HUES48 (cell line): ENCODE results near the gene GPR151.

Experiments
- H3K27ac ChIP-seq: one replicate; pipeline ENCODE4 v1.7.0; 2013; ENCODE audit warnings: low read depth, low read length, inconsistent platforms
- H3K27me3 ChIP-seq: 2 replicates; pipeline ENCODE4 v1.6.1; 2013; ENCODE audit warnings: mild to moderate bottlenecking, low read length; ENCODE audit not compliant: control insufficient read depth, insufficient read depth
- H3K36me3 ChIP-seq: 2 replicates; pipeline ENCODE4 v1.6.1; 2013; ENCODE audit warnings: low read length; ENCODE audit not compliant: control insufficient read depth, insufficient read depth
- H3K4me1 ChIP-seq: 2 replicates; pipeline ENCODE4 v1.6.1; 2013; ENCODE audit warnings: mild to moderate bottlenecking, low read length; ENCODE audit not compliant: control insufficient read depth, insufficient read depth
- H3K4me3 ChIP-seq: 2 replicates; pipeline ENCODE4 v1.5.1; 2013; ENCODE audit warnings: mild to moderate bottlenecking, low read depth, low read length
- H3K9ac ChIP-seq: 2 replicates; pipeline ENCODE4 v1.6.1; 2013; ENCODE audit warnings: mild to moderate bottlenecking, low read depth, low read length, moderate library complexity
- H3K9me3 ChIP-seq: 2 replicates; pipeline ENCODE4 v1.6.1; 2013; ENCODE audit warnings: low read length; ENCODE audit not compliant: control insufficient read depth, insufficient read depth

GPR151 gene

DNA sequence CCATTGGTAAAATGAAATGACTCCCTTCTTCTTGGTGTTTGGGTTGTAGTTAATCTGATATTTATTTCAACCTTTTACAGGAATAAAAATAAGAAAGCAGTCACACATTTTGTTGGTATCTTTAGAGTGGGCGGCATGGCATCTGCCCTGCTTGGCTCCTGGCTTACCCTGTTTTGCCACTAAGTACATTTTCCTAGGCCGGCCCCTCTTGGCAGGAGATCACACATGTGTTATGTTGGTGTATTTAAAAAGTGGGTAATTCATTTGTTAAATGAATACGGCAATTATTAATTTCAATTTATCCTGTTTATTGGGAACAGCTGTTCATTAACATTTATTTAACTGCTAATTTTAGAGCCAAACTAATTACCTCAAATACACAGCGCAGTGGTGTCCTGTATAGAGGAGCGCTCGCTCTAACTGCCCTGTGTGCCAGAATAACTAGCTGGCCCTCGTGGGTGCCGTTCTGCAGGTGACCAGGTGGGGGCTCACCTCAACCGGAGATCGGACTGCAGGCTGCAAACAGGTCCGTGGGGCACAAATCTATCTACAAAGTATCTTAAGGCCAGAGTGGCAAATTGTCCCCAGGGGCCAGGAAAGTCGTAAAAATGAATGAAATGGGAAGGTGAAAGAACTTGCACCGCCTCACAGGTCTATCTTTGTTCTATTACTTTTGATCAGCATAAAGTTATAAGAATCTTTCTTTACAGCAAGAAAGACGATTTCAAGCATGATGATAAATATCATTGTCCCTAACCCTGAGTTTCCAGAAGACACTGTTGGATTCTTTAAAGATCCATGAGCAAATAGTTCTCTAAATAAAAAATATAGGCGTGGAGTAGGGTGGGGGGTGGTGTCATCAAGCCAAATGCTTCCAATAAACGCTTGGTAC lies 26.2 kb upstream of the GPR151 start:
- Histone ChIP-seq H3K9me3 (no peaks in the 10 kb centered on the region), H3K27me3 (no peaks in the 10 kb centered on the region), H3K27ac (no peak overlapping the region), H3K4me1 (0 out of 2 replicates have a peak, but pooled peaks cover 2% of the 10 kb centered on the region), H3K36me3 (no peaks in the 10 kb centered on the region), H3K9ac (no peak overlapping the region), H3K4me3 (no peak overlapping the region)

DNA sequence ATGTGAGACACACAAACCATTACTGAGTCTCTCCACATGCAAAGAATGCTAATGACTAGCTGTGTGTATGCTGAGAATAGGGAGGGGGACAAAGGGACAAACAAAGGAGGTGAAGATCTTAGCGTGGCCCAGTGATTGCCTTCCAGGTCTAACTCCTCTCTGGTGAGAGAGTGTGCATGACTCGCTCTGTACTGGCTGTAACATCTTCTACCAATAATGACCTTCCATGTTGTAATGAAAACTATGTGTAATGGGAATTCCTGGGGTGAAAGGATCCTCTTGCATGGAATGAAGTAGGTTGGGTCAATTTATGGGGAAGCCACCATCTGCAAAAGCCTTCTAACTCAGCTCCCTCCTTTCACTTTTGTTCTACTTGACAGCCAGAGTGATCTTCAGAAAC lies 24.4 kb upstream of the GPR151 start:
- Histone ChIP-seq H3K9me3 (no peaks in the 10 kb centered on the region), H3K27me3 (no peaks in the 10 kb centered on the region), H3K4me3 (no peak overlapping the region), H3K36me3 (no peaks in the 10 kb centered on the region), H3K27ac (no peak overlapping the region), H3K9ac (no peak overlapping the region), H3K4me1 (0 out of 2 replicates have a peak, but pooled peaks cover 2% of the 10 kb centered on the region)

DNA sequence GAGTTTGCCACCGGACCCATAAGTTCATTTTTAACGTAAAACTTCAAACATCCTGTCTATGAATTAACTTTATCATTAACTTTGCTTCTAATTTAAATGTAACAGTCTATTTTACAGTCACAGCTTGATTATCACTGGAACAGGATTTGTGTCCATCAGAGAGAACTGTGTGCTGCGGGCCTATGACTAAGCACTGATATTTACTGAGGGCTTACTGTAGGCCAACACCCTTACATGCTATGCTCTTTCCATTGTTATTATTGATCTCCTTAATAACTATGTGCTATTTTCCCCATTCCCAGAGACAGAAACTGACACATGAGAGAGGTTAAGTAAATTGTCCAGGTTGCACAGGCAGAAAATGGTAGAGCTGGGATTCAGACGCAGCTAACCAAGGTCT lies 24.0 kb upstream of the GPR151 start:
- no peak overlapping the region for H3K9ac ChIP-seq
- H3K4me3 ChIP-seq = no peak overlapping the region
- 0 out of 2 replicates have a peak, but pooled peaks cover 2% of the 10 kb centered on the region for H3K4me1 ChIP-seq
- no peak overlapping the region for H3K27ac ChIP-seq
- no peaks in the 10 kb centered on the region for H3K9me3 ChIP-seq
- no peaks in the 10 kb centered on the region for H3K36me3 ChIP-seq
- H3K27me3 ChIP-seq = no peaks in the 10 kb centered on the region

DNA sequence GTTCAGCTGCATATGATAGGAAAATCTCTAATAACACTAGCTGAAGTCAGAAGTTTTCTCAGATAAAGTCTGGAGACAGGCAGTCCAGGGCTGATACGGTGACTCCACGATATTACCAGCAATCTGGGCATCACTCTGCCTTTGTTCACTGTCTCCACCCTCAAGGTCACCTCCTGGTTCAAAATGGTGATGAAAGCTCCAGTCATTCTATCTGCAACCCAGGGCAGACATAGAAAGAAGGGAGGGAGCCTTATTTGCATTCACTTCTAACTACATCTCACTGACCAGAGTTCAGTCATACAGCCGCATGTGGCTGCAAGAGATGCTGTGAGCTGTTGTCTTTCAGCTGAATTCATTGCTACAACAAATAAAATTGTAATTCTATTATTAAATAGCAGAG lies 22.4 kb upstream of the GPR151 start:
- Histone ChIP-seq H3K4me1 (peaks cover 12% of the 10 kb centered on the region), H3K9me3 (no peaks in the 10 kb centered on the region), H3K4me3 (no peak overlapping the region), H3K27me3 (no peaks in the 10 kb centered on the region), H3K27ac (no peak overlapping the region), H3K36me3 (no peaks in the 10 kb centered on the region), H3K9ac (no peak overlapping the region)

DNA sequence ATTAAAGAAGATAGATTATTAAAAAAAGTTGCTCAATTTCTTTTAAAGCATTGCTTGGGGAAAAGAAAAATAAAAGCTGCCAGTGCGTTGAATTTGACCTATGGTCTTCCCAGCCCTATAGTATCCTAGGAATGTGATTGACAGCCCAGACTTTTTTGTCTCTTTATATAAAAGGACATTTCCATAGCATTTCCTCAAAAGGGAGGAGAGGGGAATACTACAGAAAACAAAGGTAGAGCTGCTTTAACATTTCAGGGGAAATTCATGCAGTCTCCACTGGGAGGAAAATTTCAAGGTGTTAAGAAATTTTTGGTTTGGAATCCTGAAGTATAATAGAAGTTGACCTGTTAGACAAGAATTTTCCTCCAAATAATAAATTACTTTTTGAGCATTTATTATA lies 17.9 kb upstream of the GPR151 start:
- Histone ChIP-seq H3K27me3 (no peaks in the 10 kb centered on the region), H3K4me1 (peaks cover 12% of the 10 kb centered on the region), H3K4me3 (no peak overlapping the region), H3K9me3 (no peaks in the 10 kb centered on the region), H3K36me3 (no peaks in the 10 kb centered on the region), H3K27ac (no peak overlapping the region), H3K9ac (no peak overlapping the region)

DNA sequence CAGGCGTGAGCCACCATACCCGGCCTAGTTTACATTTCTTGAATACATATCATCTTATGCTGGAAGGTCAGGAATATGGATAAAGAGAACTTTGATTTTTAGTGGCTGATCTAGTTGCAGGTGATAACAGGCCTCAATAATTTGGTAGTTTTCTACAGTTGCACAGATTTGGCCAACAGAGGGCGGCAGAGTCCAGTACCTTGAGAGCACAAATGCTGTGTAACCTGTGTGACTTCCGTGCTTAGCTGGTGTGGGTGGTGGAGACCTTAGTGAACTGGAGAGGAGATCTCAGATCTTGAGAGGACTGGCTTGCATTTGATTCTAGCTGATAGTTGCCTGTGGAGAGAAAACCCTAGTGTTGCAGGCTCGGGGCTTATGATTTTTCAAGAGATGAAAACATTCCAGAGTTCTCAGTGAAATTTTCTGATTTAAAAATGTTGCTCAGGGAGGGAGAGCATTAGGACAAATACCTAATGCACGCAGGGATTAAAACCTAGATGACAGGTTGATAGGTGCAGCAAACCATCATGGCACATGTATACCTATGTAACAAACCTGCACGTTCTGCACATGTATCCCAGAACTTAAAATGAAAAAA lies 17.4 kb upstream of the GPR151 start:
- Histone ChIP-seq H3K27me3 (no peaks in the 10 kb centered on the region), H3K27ac (no peak overlapping the region), H3K9me3 (no peaks in the 10 kb centered on the region), H3K4me3 (no peak overlapping the region), H3K36me3 (no peaks in the 10 kb centered on the region), H3K4me1 (peaks cover 12% of the 10 kb centered on the region), H3K9ac (no peak overlapping the region)

DNA sequence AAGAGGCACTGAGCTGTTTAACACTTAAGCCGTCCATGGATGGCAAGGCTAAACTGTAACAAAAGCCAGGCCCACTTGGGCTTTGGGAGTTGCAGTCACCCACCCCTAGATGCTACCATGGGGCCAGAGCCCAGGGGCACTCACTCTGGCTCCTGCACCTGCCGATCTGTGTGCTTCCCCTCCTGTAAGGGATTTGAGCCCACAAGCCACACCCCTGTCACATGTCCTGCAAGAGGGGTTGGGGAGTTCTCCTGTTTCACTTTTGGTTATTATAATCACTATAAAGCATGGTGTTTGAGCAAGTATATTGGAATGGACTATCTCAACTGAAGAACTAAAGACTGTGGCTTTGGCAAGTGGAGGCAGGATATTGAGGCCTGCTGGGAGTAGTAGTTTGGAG lies 14.0 kb upstream of the GPR151 start:
- no peak overlapping the region for H3K9ac ChIP-seq
- no peaks in the 10 kb centered on the region for H3K9me3 ChIP-seq
- no peaks in the 10 kb centered on the region for H3K27me3 ChIP-seq
- H3K4me1 ChIP-seq = peaks cover 12% of the 10 kb centered on the region
- H3K4me3 ChIP-seq = no peak overlapping the region
- no peaks in the 10 kb centered on the region for H3K36me3 ChIP-seq
- no peak overlapping the region for H3K27ac ChIP-seq

DNA sequence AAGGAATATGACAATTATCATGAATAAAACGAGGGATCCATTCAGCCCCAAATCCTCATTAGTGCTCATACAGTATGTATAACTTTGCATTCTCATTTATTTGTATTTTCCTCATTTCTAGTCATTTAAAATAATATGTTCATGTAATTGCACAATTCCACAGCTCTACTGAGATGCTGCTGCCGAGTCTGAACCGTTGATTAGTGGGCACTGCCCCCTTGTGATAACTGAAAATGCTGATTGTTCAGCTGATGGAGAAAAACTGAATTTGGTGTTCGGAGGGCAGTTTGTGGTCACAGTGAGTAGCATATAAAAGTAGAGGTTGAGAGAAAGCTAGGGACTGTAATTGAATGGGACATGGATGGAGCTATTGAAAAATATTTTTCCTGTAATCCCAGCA lies 12.2 kb upstream of the GPR151 start:
- H3K36me3 ChIP-seq = no peaks in the 10 kb centered on the region
- H3K4me1 ChIP-seq = no peaks in the 10 kb centered on the region
- no peaks in the 10 kb centered on the region for H3K9me3 ChIP-seq
- no peak overlapping the region for H3K27ac ChIP-seq
- H3K27me3 ChIP-seq = no peaks in the 10 kb centered on the region
- H3K9ac ChIP-seq = no peak overlapping the region
- no peak overlapping the region for H3K4me3 ChIP-seq

DNA sequence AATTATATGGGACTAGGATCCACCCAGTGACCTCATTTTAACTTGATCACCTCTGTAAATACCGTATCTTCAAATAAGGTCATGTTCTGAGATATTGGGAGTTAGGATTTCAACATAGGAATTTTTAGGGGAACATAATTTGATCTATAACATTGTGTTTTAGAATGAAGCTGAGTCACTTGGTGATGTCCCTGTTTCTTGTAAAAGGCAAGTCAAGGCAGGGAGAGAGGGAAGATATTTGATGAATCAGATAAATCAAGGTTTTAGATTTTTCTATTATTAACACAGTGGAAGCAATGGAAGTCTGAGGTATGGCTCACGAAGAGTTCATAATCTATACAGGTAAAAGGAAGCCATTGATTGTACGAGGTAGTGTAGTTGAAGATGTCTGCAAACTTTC lies 11.8 kb upstream of the GPR151 start:
- Histone ChIP-seq H3K9ac (no peak overlapping the region), H3K27ac (no peak overlapping the region), H3K4me1 (no peaks in the 10 kb centered on the region), H3K27me3 (no peaks in the 10 kb centered on the region), H3K9me3 (no peaks in the 10 kb centered on the region), H3K4me3 (no peak overlapping the region), H3K36me3 (no peaks in the 10 kb centered on the region)

DNA sequence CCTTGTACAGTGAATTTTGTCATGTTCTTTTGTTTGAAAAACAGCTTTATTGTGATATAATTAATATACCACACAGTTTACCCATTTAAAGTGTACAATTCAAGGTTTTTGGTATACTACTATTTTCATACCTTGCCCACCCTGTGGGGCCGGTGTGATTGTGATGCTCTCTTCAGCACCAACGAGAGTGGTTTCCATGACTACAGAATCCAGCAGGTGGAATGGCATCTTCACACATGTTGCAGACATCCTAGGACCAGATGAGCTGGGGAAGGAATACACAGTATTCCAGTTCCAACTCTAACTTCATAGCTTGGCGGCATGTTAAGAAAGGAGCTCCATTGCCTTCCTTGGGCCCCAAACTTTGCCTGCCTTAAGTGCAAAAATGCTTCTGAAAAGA lies 7.7 kb upstream of the GPR151 start:
- no peaks in the 10 kb centered on the region for H3K9me3 ChIP-seq
- no peaks in the 10 kb centered on the region for H3K36me3 ChIP-seq
- H3K27ac ChIP-seq = no peak overlapping the region
- no peak overlapping the region for H3K4me3 ChIP-seq
- peaks cover 4% of the 10 kb centered on the region; the same call in 1 of the 2 replicates for H3K4me1 ChIP-seq
- H3K27me3 ChIP-seq = no peaks in the 10 kb centered on the region
- H3K9ac ChIP-seq = no peak overlapping the region

DNA sequence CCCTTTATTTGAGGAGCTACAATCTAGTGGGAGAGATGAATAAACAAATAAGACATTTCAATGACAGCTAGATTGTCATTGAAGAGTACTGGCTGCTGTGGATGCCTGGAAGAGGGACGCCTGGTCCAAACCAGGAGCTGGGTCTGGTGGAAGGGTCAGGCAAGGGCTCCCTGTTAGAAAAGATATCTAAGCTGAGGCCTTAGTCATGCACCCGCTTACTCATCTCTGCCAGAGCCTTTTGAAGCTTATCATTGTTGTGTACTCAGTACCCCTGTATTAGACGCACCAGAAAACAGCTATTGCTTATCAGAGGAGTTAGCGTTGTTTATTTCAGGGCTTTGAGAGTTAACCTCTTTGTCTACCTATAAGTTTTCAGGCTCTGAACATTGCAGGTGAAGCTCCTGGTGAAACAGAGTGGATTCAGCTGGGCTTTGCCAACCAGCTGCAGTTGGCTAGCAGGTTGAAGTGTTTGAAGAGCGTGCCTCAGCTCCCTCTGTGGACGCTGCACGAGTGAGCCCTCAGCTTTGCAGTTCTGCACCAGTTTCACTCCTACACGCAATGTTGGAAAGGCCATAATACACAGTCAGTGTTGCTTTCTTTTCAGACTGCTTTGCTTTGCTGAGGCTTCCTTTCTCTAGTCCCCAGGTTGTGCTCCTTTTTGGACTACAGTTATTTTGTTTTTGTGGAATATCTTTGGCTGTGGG lies 5.6 kb upstream of the GPR151 start:
- H3K9me3 ChIP-seq = no peaks in the 10 kb centered on the region
- no peaks in the 10 kb centered on the region for H3K27me3 ChIP-seq
- H3K4me3 ChIP-seq = no peak overlapping the region
- peaks cover 4% of the 10 kb centered on the region; the same call in 1 of the 2 replicates for H3K4me1 ChIP-seq
- H3K27ac ChIP-seq = peak overlapping the region; percentile 3
- no peak overlapping the region for H3K9ac ChIP-seq
- no peaks in the 10 kb centered on the region for H3K36me3 ChIP-seq
